ENCODE data around the gene NARF. TPM values are rescaled to one million over a fixed set of nuclear protein-coding genes. Genes with fewer than 3 reads are reported as not detected.
"Not testable (repeated sequence)": the region's sequence is repeated elsewhere in the genome, so short reads cannot be mapped to it uniquely, and the experiment has no call there.

Gene NARF
- total RNA-seq, 2 experiments from 2014 or later: 106 to 121 TPM

GRCh38 chr17:82444284-82444893, 14.2 kb upstream of the NARF start:
- H3K36me3 Mint-ChIP-seq: peaks cover 7% of the 10 kb centered on the region
- H3K27ac Mint-ChIP-seq: no peak overlapping the region
- H3K9me3 Mint-ChIP-seq: no peaks in the 10 kb centered on the region
- H3K4me1 Mint-ChIP-seq: peaks cover 8% of the 10 kb centered on the region
- H3K27me3 Mint-ChIP-seq: no peaks in the 10 kb centered on the region
- no peak overlapping the region for H3K4me3 Mint-ChIP-seq
- POLR2A ChIA-PET: no interaction called here
- no peak for ATAC-seq (ENCODE audit: low read depth)
- DNase-seq: no peak

DNA sequence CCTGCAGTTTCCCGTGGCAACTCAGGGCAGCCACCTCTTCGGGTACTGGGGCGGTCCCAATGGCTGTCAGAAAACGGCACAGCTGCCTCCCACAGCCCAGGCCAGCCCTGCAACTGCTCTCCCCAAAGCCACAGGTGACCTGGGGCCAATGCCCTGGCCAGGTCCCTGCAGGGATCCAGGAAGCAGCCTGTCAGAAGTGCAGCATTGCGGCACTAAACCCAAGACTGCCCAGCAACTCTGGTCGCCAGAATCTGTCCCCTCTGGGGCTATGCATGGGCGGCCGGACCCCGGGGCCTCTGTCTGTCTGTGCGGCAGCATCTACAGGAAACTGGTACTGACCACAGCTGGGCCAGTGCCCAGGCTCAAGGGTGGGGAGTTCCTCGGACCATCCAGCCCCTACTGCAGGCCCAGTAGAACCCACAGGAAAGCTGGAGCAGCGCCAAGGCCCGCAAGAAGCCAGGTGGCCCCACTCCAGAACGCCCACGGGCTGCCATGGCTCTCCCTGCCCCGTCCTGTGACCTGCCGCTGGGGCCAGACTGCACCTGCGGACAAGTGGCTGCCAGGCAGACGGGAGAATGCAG, 13.5 kb upstream of the NARF start:
- no peak for ATAC-seq (ENCODE audit: low read depth)
- no peak for DNase-seq
- Mint-ChIP-seq H3K36me3 (peaks cover 13% of the 10 kb centered on the region), H3K9me3 (no peaks in the 10 kb centered on the region), H3K4me1 (peaks cover 11% of the 10 kb centered on the region), H3K4me3 (no peak overlapping the region), H3K27ac (no peak overlapping the region), H3K27me3 (no peaks in the 10 kb centered on the region)
- POLR2A ChIA-PET: no interaction called here

- Mint-ChIP-seq H3K27me3 (no peaks in the 10 kb centered on the region), H3K36me3 (peaks cover 13% of the 10 kb centered on the region), H3K27ac (no peak overlapping the region), H3K9me3 (no peaks in the 10 kb centered on the region), H3K4me1 (peaks cover 11% of the 10 kb centered on the region), H3K4me3 (no peak overlapping the region)
- ATAC-seq (ENCODE audit: low read depth): no peak
- DNase-seq: no peak
- POLR2A ChIA-PET: interaction anchor here (1.3 kb wide), 1 partner anchor 10 kb away, joined by 4 read pairs; no protein-coding TSS in a partner anchor
These were observed 13.0 kb upstream of the NARF start for GRCh38 chr17:82445542-82445941.

- Mint-ChIP-seq H3K4me1 (peaks cover 13% of the 10 kb centered on the region), H3K27me3 (no peaks in the 10 kb centered on the region), H3K27ac (peak overlapping the region; percentile 34), H3K9me3 (no peaks in the 10 kb centered on the region), H3K4me3 (no peak overlapping the region), H3K36me3 (peaks cover 13% of the 10 kb centered on the region)
- no peak for ATAC-seq (ENCODE audit: low read depth)
- DNase-seq: no peak
- POLR2A ChIA-PET: interaction anchor here (1.3 kb wide), 1 partner anchor 10 kb away, joined by 4 read pairs; no protein-coding TSS in a partner anchor
These were observed 12.4 kb upstream of the NARF start for GRCh38 chr17:82446124-82446523.

DNA sequence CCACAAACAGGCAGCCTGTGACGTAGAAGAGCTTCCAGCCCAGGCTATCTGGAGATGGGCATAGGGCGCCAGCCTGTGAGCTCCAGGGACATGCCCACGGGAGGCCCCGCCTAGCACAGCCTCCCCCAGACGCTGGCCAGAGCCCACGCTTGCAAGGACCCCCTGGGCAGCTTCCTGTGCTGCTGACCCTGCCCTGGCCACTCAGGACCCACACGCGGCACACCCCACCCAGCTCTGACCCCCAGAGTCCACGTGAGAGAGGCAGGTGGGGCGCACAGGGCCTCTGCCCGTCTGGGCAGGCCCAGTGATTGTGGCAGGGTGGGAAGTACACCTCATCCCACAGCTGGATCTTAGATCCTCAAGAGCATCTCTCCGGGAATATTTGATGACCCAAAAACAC, 11.9 kb upstream of the NARF start:
- no peaks in the 10 kb centered on the region for H3K27me3 Mint-ChIP-seq
- H3K36me3 Mint-ChIP-seq: peaks cover 13% of the 10 kb centered on the region
- peak overlapping the region; percentile 44 for H3K4me3 Mint-ChIP-seq
- H3K4me1 Mint-ChIP-seq: peaks cover 18% of the 10 kb centered on the region
- POLR2A ChIA-PET: interaction anchor here (1.3 kb wide), 1 partner anchor 11 kb away, joined by 4 read pairs; no protein-coding TSS in a partner anchor
- no peak for ATAC-seq (ENCODE audit: low read depth)
- no peaks in the 10 kb centered on the region for H3K9me3 Mint-ChIP-seq
- no peak for DNase-seq
- no peak overlapping the region for H3K27ac Mint-ChIP-seq

DNA sequence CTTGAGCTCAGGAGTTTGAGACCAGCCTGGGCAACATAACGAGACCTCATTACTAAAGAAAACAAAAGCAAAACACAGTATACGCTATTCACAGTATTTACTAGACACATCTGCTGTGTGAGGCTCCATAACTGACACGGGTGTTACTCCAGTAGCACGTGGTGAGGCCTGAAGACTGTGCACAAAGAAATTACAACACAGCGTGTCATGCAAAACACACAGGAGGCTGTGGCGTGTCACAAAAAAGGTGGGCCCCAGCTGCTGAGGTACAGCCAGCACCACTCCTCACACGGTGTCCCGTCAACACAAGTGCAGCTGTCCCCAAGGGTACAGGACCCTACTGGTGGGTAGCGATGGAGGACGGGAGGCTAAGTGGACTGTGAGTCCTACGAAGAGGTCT, 10.7 kb upstream of the NARF start:
- peaks cover 13% of the 10 kb centered on the region for H3K36me3 Mint-ChIP-seq
- peak overlapping the region; percentile 58 for H3K4me3 Mint-ChIP-seq
- H3K27me3 Mint-ChIP-seq: no peaks in the 10 kb centered on the region
- no peaks in the 10 kb centered on the region for H3K9me3 Mint-ChIP-seq
- ATAC-seq (ENCODE audit: low read depth) (no peak), DNase-seq (no peak)
- peaks cover 27% of the 10 kb centered on the region for H3K4me1 Mint-ChIP-seq
- H3K27ac Mint-ChIP-seq: peak overlapping the region; percentile 75
- POLR2A ChIA-PET: interaction anchor here (0.7 to 1.1 kb wide), 3 partner anchors 10 to 19 kb away, joined by 3 to 5 read pairs (median 4); partner anchors contain the start of gene NARF

DNA sequence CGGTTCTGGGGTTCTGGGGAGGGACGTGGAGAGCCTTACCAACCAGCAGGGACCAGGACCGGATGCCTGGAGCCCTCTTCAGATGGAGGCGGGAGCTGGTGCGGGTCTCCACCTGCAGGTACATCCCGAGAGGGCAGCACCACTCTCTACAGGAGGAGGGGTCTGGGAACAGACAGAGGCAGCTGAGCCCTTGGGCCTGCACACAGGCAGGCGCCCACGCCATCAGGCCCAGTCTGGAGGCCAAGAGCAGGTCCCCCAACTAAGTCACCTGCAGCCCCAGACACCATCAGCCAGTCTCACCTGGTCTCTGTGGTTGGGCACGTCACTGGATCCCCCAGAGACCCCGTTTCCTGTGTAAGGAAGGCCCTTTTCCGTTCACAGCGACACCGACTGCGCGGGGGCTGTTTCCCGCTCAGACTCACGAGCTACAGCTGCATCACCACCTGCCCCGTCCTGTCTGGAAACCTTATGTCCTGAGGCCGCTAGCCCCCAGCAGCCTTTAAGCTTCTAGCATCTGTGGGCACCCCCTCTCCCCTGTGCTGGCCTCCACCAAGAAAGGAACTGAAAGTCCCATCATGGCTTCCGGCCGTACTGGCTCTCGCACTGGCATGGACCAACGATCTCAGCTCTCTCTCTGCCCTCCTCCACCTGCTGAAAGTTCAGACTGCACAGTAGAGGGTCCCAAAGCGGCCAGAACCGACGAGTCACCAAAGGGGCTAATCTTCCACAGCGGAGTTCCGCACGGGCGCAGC, 9.2 kb upstream of the NARF start:
- H3K4me1 Mint-ChIP-seq: peaks cover 27% of the 10 kb centered on the region
- H3K27me3 Mint-ChIP-seq: no peaks in the 10 kb centered on the region
- H3K36me3 Mint-ChIP-seq: peaks cover 15% of the 10 kb centered on the region
- peak overlapping the region; percentile 97 for H3K27ac Mint-ChIP-seq
- H3K4me3 Mint-ChIP-seq: peak overlapping the region; percentile 96
- peak; percentile 77 for DNase-seq
- POLR2A ChIA-PET: interaction anchor here (0.7 to 2.3 kb wide), 15 partner anchors 9 to 151 kb away, joined by 3 to 28 read pairs (median 5); partner anchors contain the start of genes FOXK2, HEXD, NARF and OGFOD3
- no peaks in the 10 kb centered on the region for H3K9me3 Mint-ChIP-seq
- peak; percentile 65 for ATAC-seq (ENCODE audit: low read depth)

DNA sequence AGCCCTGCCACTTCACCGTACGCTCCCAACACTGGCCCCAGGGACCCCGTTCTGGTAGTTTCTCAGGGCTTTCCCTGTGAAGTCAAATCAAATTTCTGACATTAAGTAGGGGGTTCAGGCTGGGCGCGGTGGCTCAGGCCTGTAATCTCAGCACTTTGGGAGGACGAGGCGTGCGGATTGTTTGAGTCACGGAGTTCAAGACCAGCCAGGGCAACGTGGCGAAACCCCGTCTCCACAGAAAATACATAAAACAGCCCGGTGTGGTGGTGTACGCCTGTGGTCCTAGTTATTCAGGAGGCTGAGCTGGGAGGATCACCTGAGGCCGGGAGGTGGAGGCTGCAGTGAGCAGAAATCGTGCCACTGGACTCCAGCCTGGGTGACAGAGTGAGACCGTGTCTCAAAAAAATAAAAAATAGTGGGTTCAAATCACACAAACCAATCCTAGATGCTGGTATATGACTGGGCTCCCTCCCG, 8.6 kb upstream of the NARF start:
- H3K9me3 Mint-ChIP-seq: no peaks in the 10 kb centered on the region
- DNase-seq (no peak), ATAC-seq (ENCODE audit: low read depth) (peak; percentile 2)
- peaks cover 16% of the 10 kb centered on the region for H3K36me3 Mint-ChIP-seq
- peaks cover 27% of the 10 kb centered on the region for H3K4me1 Mint-ChIP-seq
- H3K27ac Mint-ChIP-seq: peak overlapping the region; percentile 97
- peak overlapping the region; percentile 96 for H3K4me3 Mint-ChIP-seq
- no peaks in the 10 kb centered on the region for H3K27me3 Mint-ChIP-seq
- POLR2A ChIA-PET: interaction anchor here (0.7 to 2.3 kb wide), 13 partner anchors 8 to 152 kb away, joined by 3 to 28 read pairs (median 6); partner anchors contain the start of genes FOXK2, HEXD, NARF and OGFOD3

DNA sequence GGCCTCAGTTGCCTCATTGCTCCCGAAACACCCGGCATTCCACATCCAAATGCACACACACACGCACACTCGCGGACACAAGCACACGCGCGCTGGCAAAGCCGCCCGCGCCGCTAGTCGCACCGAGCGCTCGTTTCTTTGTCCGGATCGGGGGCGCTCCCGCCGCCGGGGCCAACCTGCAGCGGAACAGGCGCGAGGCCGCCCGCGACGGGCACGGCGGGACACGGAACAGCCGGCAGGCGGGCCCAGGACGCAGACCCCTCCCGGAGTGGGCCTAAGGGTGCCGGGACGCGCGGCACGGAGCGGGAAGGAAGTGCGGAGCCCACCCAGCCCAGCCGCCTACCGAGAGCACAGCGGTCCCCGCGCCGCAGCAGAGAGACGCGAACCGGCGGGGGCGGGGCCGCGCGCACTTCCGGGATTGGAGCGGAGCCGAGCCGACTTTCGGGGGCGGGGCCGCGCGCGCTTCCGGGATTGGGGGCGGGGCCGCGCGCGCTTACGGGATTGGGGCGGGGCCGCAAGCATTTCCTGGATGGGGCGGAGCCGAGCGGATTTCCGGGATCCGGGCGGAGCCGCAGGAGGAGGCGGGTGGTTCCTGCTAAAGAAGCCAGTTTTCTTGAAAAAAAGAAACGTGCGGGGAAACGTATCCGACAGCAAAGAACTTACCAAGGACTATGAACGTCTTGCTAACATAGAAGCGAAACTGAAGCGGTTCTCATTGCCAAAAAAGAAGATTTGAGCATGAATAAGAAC, 8.0 kb upstream of the NARF start, which contains the start of gene CYBC1:
Gene CYBC1, minus strand, starts transcription at position 396 of the 750 bp plus-strand sequence. CDS start 1,498 bp downstream, outside the sequence.
- POLR2A ChIA-PET: interaction anchor here (0.7 to 2.3 kb wide), 8 partner anchors 7 to 99 kb away, joined by 3 to 28 read pairs (median 6); partner anchors contain the start of genes FOXK2, HEXD, NARF and OGFOD3
- Mint-ChIP-seq H3K4me1 (peaks cover 27% of the 10 kb centered on the region), H3K36me3 (peaks cover 18% of the 10 kb centered on the region), H3K27ac (peak within 1 kb of the TSS; percentile 97), H3K27me3 (no peaks in the 10 kb centered on the region), H3K4me3 (peak within 1 kb of the TSS; percentile 96), H3K9me3 (no peaks in the 10 kb centered on the region)
- DNase-seq: peak; percentile 98
- peak; percentile 74 for ATAC-seq (ENCODE audit: low read depth)

DNA sequence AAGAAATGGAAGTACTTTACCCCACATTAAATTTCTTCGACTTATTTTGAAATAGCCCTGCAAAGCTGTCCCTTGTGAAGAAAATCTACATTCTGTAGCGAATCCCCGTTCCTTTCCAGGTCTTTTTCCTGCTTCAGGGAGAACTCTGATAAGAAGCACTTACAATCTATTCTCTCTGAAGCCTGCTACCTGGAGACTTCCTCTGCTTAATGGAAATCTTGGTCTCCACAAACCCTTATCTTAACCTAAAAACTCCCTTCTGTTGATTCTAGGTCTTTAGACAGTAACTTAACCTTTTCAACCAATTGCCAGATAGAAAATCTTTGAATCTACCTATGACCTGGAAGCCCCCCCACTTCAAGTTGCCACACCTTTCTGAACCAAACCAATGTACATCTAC, 6.4 kb upstream of the NARF start:
- POLR2A ChIA-PET: no interaction called here
- no peaks in the 10 kb centered on the region for H3K9me3 Mint-ChIP-seq
- no peak for DNase-seq
- H3K27ac Mint-ChIP-seq: peak overlapping the region; percentile 97
- H3K36me3 Mint-ChIP-seq: peaks cover 21% of the 10 kb centered on the region
- peak overlapping the region; percentile 96 for H3K4me3 Mint-ChIP-seq
- H3K4me1 Mint-ChIP-seq: peaks cover 32% of the 10 kb centered on the region
- no peak for ATAC-seq (ENCODE audit: low read depth)
- no peaks in the 10 kb centered on the region for H3K27me3 Mint-ChIP-seq

- Mint-ChIP-seq H3K4me1 (peaks cover 37% of the 10 kb centered on the region), H3K36me3 (peaks cover 19% of the 10 kb centered on the region)
- ATAC-seq (ENCODE audit: low read depth); DNase-seq; H3K4me3 Mint-ChIP-seq; H3K27ac Mint-ChIP-seq; H3K27me3 Mint-ChIP-seq; POLR2A ChIA-PET; H3K9me3 Mint-ChIP-seq: not testable (repeated sequence)
These were observed 5.4 kb upstream of the NARF start for GRCh38 chr17:82453151-82453550.

- POLR2A ChIA-PET; ATAC-seq (ENCODE audit: low read depth); DNase-seq; H3K9me3 Mint-ChIP-seq; H3K27ac Mint-ChIP-seq; H3K27me3 Mint-ChIP-seq; H3K4me3 Mint-ChIP-seq: not testable (repeated sequence)
- Mint-ChIP-seq H3K36me3 (peaks cover 19% of the 10 kb centered on the region), H3K4me1 (peaks cover 37% of the 10 kb centered on the region)
These were observed 4.8 kb upstream of the NARF start for GRCh38 chr17:82453706-82454105.

All from activated naive CD8-positive, alpha-beta T cell treated with anti-CD3 and anti-CD28 coated beads, Interleukin-2, amount 10 ng/mL, durations not matched to agents 7 days and 5 days (primary cell).